SJCRH30 (cell line): ENCODE measurements around the gene SEMA6B. TPM values are rescaled to one million over a fixed set of nuclear protein-coding genes. Genes with fewer than 3 reads are reported as not detected.
A peak's percentile ranks its signal among the peaks of the same experiment; 100 is the strongest.

ENCODE experiments used
- DNase-seq, 2 experiments: peaks; one replicate each; pipeline ENCODE4 v3.0.0-alpha.2; 2015 to 2020
- H3K27ac ChIP-seq: fragments of 250-450 bp; sonication (Bioruptor Pico); 2 replicates; pipeline ENCODE4 v1.5.1; 2020; ENCODE audit warnings: mild to moderate bottlenecking, moderate library complexity
- H3K27me3 ChIP-seq: fragments of 250-450 bp; sonication (Bioruptor Pico); 2 replicates; pipeline ENCODE4 v1.5.1; 2020; ENCODE audit warnings: mild to moderate bottlenecking, moderate library complexity
- H3K36me3 ChIP-seq: fragments of 250-450 bp; sonication (Bioruptor Pico); 2 replicates; pipeline ENCODE4 v1.5.1; 2020; ENCODE audit warnings: mild to moderate bottlenecking, moderate library complexity
- H3K4me1 ChIP-seq: fragments of 250-450 bp; sonication (Bioruptor Pico); 2 replicates; pipeline ENCODE4 v1.5.1; 2020; ENCODE audit warnings: mild to moderate bottlenecking, moderate library complexity
- H3K4me3 ChIP-seq: fragments of 250-450 bp; sonication (Bioruptor Pico); 2 replicates; pipeline ENCODE4 v1.5.1; 2020; ENCODE audit warnings: mild to moderate bottlenecking, moderate library complexity
- H3K9me3 ChIP-seq: fragments of 250-450 bp; sonication (Bioruptor Pico); replicated peaks from 2 replicates; pipeline ENCODE4 v1.5.1; 2020; ENCODE audit warnings: mild to moderate bottlenecking, moderate library complexity
- total RNA-seq: library from RNA; depleted of rRNA; stranded (reverse); fragments of >200 nt; shearing (Covaris generic); gene quantifications from 2 replicates; pipeline ENCODE4 v1.2.3, GENCODE V29; 2014

The SEMA6B gene
- total RNA-seq, 1 experiment from 2014 or later = 116 TPM

DNA sequence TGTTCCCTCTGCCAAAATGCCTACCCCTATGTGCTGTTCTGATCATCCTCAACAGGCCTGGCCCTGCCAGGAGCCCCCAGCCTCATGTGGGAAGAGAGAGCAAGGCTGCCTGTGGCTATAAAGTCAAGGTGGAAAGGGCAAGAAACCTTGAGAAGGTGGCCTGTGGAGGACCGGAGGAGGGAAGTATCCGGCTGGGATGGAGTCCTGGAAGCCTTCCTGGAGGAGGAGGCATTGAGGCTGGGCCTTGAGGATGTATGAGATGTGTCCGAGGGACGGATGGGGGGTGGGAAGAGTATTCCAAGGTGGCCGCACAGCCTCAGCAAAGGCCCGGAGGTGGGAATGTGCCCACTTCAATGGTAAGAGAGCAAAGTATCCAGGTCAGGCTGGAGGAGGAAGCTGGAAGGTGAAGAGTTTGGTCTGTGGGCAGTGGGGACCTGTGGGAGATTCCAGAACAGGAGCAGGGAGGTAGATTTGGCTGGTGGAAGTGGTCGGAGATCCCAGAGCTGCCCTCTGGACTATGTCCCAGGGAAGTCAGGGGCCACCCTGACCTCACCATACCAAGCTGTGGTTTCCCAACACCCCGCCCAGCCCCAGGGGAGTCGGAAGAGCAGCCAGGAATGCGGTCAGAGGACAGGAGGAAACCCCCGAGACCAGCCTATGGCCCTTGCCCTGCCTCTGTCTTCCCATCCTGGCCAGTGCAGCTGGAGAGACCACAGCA is 38.2 kb downstream of the SEMA6B start:
- no peak overlapping the region for H3K4me3 ChIP-seq
- no peak for DNase-seq
- H3K4me1 ChIP-seq = peaks cover 15% of the 10 kb centered on the region

DNA sequence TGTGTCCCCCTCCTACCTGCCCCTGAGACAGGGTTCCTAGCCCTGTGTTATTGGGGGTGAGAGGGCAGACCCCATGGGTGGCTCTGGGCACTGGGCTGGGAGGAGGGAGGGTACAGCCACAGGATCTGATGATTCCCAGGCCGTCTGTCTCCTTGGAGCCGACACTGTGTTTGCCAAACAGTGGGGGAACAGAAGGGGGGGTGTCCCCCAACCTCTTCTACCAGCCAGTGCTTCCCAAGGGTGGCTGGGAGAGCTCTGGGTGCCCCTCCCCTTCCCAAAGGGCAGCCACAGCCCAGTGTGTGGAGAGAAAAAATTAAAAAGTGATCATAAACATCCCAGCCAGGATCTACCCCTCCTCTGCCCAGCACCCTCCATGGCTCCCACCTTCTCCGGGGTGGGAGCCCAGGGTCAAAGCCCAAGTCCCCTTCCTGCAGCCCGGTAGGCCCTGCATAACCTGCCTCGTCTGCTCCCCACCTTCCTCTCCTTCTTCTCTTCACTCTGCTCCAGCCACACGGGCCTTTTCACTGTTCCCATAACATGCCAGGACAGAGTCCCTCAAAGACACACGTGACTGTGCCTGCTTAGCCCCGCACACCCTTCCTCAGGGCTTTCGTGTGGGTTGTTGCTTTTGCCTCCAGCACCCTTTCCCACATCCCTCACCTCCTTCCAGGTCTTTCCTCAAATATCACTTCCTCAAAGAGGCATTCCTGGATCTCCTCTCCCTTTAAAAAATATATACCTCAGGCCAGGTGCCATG is 39.8 kb downstream of the SEMA6B start:
- no peak overlapping the region for H3K27ac ChIP-seq
- DNase-seq = no peak
- no peaks in the 10 kb centered on the region for H3K9me3 ChIP-seq
- H3K4me1 ChIP-seq = peaks cover 12% of the 10 kb centered on the region
- H3K36me3 ChIP-seq = no peaks in the 10 kb centered on the region
- H3K4me3 ChIP-seq = no peak overlapping the region
- H3K27me3 ChIP-seq = no peaks in the 10 kb centered on the region

More for the DNA sequence above, 38.2 kb downstream of the SEMA6B start:
- Histone ChIP-seq H3K27me3 (no peaks in the 10 kb centered on the region), H3K9me3 (no peaks in the 10 kb centered on the region), H3K36me3 (no peaks in the 10 kb centered on the region), H3K27ac (no peak overlapping the region)

DNA sequence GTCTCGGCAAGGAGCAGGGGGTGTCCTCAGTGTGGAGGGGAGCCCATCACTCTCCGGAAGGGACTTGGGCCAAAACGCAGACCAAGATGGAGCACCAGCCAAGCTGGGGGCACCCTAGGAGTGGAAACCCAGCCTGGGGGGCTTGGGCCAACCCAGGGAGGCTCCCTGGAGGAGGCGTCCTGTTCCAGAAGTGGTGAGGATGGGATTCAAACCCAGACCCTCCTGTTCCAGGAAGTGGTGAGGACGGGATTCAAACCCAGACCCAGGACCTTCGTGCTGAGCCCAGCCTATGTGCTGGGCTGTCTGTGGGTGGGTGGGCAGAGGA is 40.4 kb downstream of the SEMA6B start:
- Histone ChIP-seq H3K9me3 (no peaks in the 10 kb centered on the region), H3K4me3 (no peak overlapping the region), H3K36me3 (no peaks in the 10 kb centered on the region), H3K4me1 (peaks cover 12% of the 10 kb centered on the region), H3K27ac (no peak overlapping the region), H3K27me3 (no peaks in the 10 kb centered on the region)
- DNase-seq = no peak

DNA sequence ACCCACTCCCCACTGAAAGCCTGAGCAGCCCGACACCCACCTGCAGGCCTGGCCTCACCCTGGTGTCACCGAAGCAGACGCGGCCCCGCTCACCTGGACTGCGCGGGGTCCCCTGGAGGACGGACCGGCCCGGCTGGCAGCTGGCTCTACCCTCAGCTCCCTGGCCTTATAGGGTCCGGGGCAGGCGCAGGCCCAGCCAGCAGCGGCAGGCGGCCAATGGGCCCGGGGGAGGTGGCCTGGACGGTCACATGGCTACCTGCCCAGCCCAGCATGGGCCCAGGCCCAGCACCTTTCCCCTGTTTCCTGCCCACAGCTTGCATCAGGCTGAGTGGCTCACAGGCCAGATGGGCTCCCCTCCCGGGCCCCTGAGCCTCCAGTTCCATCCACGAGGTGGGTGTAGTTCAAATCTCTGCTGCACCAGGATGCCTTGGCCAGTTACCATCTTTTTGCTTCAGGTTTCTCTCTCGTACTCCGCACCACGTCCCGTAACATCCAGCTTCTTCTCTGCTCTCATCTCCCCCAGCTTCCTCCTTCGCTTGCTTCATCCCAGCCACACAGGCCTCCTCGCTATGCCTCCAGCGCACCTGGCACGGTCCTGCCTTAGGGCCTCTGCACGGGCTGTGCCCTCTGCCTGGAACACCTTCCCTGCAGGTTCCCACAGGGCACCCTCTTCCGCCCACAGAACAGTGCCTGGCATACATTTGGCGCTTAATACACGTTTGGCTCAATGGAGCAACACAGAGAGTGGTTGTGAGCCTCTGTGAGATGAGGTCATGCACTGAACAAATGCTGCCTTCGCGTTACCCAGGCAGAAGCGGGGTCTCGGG is 40.9 kb downstream of the SEMA6B start, which contains the start of gene PLIN4:
Gene PLIN4 (minus strand): TSS at position 142 of the 827 bp plus-strand sequence. CDS start 214 bp downstream, outside the sequence.
- Histone ChIP-seq H3K4me1 (peaks cover 12% of the 10 kb centered on the region), H3K27me3 (no peaks in the 10 kb centered on the region), H3K36me3 (no peaks in the 10 kb centered on the region), H3K27ac (no peak within 1 kb of the TSS), H3K9me3 (no peaks in the 10 kb centered on the region), H3K4me3 (no peak within 1 kb of the TSS)
- DNase-seq = no peak

DNA sequence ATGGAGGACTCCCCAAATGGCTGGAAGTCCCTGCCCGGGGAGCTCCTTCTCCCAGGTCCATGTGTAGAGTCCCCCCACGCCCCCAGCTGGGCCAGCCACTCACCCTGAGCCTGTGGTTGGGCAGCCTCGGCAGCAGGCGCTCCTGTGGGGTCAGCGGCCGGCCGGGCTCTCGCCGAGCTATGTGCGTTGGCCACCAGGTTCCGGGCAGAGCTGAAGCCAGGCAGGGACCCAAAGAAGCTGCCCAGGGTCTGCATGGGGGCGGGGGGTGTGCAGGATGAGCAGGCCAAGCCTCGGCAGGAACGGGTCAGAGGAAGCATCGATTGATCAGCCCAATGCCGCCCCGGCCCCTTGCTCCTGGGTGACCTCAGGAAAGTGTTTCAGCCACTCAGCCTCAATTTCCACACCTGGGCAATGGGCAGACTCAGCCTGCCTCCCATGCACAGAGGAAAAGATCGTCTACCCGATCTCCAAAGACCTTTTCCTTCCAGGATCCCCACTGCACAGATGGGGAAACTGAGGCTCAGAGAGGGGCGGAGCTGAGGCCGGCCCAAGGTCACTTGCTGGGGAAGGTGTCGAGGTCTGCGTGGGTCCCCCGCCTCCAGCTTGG is 41.9 kb downstream of the SEMA6B start:
- Histone ChIP-seq H3K27ac (no peak overlapping the region), H3K36me3 (no peaks in the 10 kb centered on the region), H3K4me3 (no peak overlapping the region), H3K4me1 (peaks cover 12% of the 10 kb centered on the region), H3K27me3 (no peaks in the 10 kb centered on the region), H3K9me3 (no peaks in the 10 kb centered on the region)
- no peak for DNase-seq

DNA sequence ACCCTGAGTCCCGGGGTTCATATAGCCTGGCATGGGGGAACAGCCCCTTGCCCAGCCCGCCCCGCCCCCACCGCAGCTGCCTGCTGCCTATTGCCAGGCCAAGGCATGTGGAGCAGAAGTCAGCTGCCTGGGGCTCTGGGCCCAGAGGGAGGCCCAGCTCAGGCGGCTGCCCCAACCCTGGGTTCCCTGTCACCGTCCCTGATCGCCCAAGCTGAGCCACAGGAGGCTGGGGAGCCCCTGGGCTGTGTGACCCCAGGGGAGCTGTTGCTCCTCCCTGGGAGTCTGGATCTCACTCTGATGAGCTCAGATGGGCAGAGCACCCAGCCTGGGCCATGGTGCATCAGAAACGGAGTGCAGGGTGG is 42.6 kb downstream of the SEMA6B start:
- Histone ChIP-seq H3K27me3 (no peaks in the 10 kb centered on the region), H3K4me3 (no peak overlapping the region), H3K36me3 (no peaks in the 10 kb centered on the region), H3K27ac (no peak overlapping the region), H3K9me3 (no peaks in the 10 kb centered on the region), H3K4me1 (peaks cover 12% of the 10 kb centered on the region)
- DNase-seq = peak; percentile 45 to 52

DNA sequence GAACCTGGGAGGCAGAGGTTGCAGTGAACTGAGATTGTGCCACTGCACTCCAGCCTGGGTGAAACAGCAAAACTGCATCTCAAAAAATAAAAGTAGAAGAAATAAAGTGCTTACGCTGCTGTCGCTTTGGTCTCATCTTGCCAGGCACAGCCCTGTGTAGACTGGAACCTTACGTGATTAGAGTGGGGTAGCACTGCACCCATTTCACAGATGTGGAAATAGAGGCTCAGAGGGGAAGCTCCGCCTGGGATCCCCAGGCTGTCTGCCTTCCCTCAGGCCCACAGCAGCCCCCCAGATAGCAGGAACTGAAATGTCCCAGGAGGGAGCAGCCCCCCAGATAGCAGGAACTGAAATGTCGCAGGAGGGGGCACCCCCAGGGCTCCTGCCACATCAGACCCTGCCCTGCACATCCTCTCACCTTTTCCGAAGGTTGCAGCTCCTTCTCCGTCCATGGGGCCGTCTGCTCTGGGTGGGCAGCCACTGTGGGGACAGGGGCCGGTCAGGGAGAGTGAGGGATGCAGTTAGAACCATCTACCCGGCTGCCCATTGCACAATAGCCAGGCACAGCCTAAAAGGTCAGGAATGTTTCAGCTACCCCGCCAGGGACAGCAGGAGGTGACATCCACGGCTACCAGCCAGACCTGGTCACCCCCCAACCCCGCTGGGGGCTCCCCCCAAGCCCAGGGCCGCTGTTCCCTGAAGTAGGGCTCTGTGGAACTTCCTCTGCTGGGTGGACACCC is 43.1 kb downstream of the SEMA6B start:
- DNase-seq = no peak

DNA sequence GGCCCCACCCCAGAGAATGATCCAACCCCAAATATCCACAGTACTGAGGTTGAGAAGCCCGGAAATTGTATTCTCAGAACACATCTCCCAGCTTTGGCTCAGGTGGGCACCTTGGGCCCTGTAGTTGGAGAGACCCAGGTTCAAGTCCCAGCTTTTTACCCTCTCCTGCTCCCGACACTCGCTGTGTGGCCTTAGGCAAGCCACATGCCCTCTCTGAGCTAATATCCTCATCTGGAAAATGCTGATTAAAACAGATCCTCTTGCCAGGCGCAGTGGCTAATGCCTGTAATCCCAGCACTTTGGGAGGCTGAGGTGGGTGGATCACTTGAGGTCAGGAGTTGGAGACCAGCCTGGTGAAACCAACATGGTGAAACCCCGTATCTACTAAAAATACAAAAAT is 43.8 kb downstream of the SEMA6B start:
- DNase-seq = no peak
- Histone ChIP-seq H3K9me3 (no peaks in the 10 kb centered on the region), H3K4me1 (peaks cover 7% of the 10 kb centered on the region), H3K4me3 (no peak overlapping the region), H3K36me3 (no peaks in the 10 kb centered on the region), H3K27ac (no peak overlapping the region), H3K27me3 (no peaks in the 10 kb centered on the region)

More for the DNA sequence above, 43.1 kb downstream of the SEMA6B start:
- Histone ChIP-seq H3K9me3 (no peaks in the 10 kb centered on the region), H3K4me1 (peaks cover 7% of the 10 kb centered on the region), H3K27me3 (no peaks in the 10 kb centered on the region), H3K36me3 (no peaks in the 10 kb centered on the region), H3K27ac (no peak overlapping the region), H3K4me3 (no peak overlapping the region)

DNA sequence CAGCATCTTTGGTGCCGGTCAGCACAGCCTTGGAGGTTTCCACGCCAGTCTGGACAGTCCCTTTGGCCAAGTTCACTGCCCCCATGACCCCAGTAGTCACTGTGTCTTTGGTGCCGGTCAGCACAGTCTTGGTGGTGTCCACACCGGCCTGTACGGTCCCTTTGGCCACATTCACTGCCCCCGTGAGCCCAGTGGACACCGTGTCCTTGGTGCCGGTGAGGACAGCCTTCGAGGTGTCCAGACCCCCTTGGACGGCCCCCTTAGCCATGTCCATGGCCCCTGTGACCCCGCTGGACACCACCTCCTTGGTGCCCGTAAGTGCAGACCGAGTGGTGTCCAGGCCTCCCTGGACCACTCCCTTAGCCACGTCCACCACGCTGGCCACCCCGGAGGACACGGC is 46.2 kb downstream of the SEMA6B start:
- Histone ChIP-seq H3K27me3 (no peaks in the 10 kb centered on the region), H3K9me3 (no peaks in the 10 kb centered on the region), H3K27ac (no peak overlapping the region), H3K4me1 (peaks cover 7% of the 10 kb centered on the region), H3K4me3 (no peak overlapping the region), H3K36me3 (no peaks in the 10 kb centered on the region)
- no peak for DNase-seq

DNA sequence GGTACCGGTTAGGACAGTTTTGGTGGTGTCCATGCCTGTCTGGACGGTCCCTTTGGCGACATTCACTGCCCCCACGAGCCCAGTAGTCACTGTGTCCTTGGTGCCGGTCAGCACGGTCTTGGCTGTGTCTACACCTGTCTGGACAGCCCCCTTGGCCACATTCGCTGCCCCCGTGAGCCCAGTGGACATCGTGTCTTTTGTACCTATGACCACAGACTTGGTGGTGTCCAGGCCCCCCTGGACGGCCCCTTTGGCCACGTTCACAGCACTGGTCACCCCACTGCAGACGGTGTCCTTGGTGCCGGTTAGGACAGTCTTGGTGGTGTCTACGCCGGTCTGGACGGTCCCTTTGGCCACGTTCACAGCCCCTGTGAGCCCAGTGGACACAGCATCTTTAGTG is 47.4 kb downstream of the SEMA6B start:
- Histone ChIP-seq H3K27ac (no peak overlapping the region), H3K9me3 (no peaks in the 10 kb centered on the region), H3K36me3 (no peaks in the 10 kb centered on the region), H3K4me1 (peaks cover 2% of the 10 kb centered on the region), H3K27me3 (no peaks in the 10 kb centered on the region), H3K4me3 (no peak overlapping the region)
- DNase-seq = no peak

DNA sequence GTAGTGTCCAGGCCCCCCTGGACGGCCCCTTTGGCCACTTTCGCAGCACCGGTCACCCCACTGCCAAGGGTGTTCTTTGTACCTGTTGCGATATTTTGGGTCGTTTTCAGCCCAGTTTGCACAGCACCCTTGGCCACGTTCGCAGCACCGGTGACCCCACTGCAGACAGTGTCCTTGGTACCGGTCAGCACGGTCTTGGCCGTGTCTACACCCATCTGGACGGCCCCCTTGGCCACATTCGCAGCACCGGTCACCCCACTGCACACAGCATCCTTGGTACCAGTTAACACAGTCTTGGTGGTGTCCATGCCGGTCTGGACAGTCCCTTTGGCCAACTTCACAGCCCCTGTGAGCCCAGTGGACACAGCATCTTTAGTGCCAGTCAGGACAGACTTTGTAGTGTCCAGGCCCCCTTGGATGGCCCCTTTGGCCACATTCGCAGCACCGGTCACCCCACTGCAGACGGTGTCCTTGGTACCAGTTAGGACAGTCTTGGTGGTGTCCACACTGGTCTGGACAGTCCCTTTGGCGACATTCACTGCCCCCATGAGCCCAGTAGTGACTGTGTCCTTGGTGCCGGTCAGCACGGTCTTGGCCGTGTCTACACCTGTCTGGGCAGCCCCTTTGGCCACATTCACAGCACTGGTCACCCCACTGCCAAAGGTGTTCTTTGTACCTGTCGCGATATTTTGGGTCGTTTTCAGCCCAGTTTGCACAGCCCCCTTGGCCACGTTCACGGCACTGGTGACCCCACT is 48.0 kb downstream of the SEMA6B start:
- Histone ChIP-seq H3K9me3 (no peaks in the 10 kb centered on the region), H3K27me3 (no peaks in the 10 kb centered on the region), H3K27ac (no peak overlapping the region), H3K36me3 (no peaks in the 10 kb centered on the region), H3K4me3 (no peak overlapping the region), H3K4me1 (no peaks in the 10 kb centered on the region)
- no peak for DNase-seq

DNA sequence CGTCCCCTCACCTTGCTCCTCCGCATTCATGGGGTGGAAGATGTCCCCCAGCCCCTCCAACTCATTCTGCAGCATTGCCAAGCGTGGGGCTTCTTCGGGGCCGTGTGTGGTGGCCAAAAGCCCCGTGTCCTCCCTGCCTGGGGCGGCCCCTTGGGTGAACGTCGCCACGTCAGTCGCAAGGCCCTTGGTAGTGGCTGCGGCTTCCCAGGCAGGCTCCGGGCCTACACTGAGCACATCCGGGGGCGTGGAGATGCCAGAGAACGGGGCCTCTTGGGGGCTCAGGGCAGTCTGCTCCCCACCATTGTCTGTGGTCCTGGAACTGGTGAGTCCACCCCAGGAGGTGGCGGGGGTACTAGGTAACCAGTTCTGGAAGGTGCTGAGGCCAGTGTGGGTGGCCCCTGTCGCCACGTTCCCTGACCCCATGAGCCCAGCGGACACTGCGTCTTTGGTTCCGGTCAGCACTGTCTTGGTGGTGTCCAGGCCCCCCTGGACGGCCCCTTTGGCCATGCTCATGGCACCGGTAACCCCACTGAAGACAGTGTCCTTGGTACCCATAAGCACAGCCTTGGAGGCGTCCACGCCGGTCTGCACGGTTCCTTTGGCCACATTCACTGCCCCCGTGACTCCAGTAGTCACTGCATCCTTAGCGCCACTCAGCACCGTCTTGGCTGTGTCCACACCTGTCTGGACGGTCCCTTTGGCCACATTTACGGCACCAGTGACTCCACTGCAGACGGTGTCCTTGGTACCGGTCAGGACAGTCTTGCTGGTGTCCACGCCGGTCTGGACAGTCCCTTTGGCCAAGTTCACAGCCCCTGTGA is 48.8 kb downstream of the SEMA6B start:
- no peaks in the 10 kb centered on the region for H3K36me3 ChIP-seq
- DNase-seq = no peak
- H3K4me1 ChIP-seq = no peaks in the 10 kb centered on the region
- no peak overlapping the region for H3K27ac ChIP-seq
- no peaks in the 10 kb centered on the region for H3K9me3 ChIP-seq
- H3K27me3 ChIP-seq = no peaks in the 10 kb centered on the region
- H3K4me3 ChIP-seq = no peak overlapping the region

DNA sequence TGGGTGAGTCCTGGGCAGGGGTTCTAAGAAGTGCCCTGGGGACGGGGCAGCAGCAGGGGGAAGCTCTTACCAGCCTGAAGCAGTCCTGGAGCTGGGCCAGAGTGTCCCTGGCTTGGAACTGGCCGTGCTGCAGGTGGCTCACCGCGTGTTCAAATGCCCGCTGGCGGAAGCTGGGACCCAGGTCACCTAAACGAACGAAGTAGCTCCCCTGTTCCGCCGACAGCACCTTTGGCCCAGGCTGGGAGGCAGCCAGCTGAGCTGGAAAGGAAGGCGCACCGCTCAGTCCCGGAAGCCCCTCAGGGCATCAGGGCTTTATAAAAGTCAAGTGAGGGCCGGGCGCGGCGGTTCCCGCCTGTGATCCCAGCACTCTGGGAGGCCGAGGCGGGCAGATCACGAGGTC is 50.8 kb downstream of the SEMA6B start:
- Histone ChIP-seq H3K4me1 (peaks cover 6% of the 10 kb centered on the region; the same call in 1 of the 2 replicates), H3K27ac (no peak overlapping the region), H3K9me3 (no peaks in the 10 kb centered on the region), H3K27me3 (no peaks in the 10 kb centered on the region), H3K4me3 (no peak overlapping the region), H3K36me3 (no peaks in the 10 kb centered on the region)
- DNase-seq = no peak
